Lower leg skin (tissue), 4 donors: ENCODE data around the gene B3GNT5. TPM values are rescaled to one million over a fixed set of nuclear protein-coding genes. Genes with fewer than 3 reads are reported as not detected.

Experiments
- DNase-seq, 2 donors: peaks; one replicate each; pipeline ENCODE4 v3.0.0-alpha.2; 2019; ENCODE audit warnings: low spot score in 2 of 2
- H3K4me3 ChIP-seq: fragments of 200-600 bp; sonication (generic); 2 replicates; pipeline ENCODE4 v1.5.1; 2017; ENCODE audit warnings: mild to moderate bottlenecking, low read depth; ENCODE audit not compliant: poor library complexity, severe bottlenecking
- CTCF ChIP-seq, 3 donors: fragments of 450-650 bp; IDR thresholded peaks; one replicate each; pipeline ENCODE4 v1.5.1; 2016; ENCODE audit warnings: antibody characterized with exemption in 3 of 3, mild to moderate bottlenecking in 3 of 3, moderate library complexity in 2 of 3
- POLR2A ChIP-seq, 2 donors: fragments of 450-650 bp; IDR thresholded peaks; one replicate each; pipeline ENCODE4 v1.6.1; 2016 to 2017; ENCODE audit warnings: antibody characterized with exemption in 2 of 2, mild to moderate bottlenecking in 1 of 2, moderate library complexity in 1 of 2
- WGBS, 2 donors: methylation state at CpG; one replicate each; pipeline ENCODE4 v1.1.5; 2018; 5-methylcytosine and 5-hydroxymethylcytosine counted together
- intact Hi-C: fragments of 100-400 bp; cut with DNase I; formaldehyde crosslinking; loops from one replicate; pipeline ENCODE4 v1.15.0; 2023; ENCODE audit warnings: low total_unique reads
- total RNA-seq, 4 donors: library from RNA; depleted of rRNA; stranded (reverse); fragments of >200 nt; gene quantifications; one replicate each; pipeline ENCODE4 v1.1.0, GENCODE V29; 2016

B3GNT5 gene
- total RNA-seq, 4 donors from 2014 or later = 10.2 to 18.0 (median 13.1) TPM

DNA sequence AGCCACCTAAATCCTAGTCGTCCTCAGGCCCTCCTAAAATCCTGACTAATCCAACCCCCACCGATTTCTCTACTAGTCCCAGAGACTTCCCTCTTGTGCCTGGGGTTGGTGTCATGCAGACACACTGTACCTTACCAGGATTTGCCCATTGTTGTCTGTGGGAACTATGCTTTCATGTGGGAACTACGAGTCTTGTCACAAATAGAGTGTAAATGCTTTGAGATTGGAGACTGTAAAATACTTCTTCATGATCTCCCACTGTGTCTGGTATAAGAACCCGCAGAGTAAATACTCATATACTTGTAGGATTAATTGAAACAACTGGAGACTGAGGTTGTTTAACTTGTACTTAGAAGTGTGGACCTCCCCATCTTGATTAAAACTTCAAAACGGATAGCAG lies 11.2 kb downstream of the B3GNT5 start:
- intact Hi-C loops = no loop called here
- TF ChIP-seq CTCF (IDR thresholded peaks at IDR 0.05) (no peak), POLR2A (IDR thresholded peaks at IDR 0.05) (no peak)
- no peak for DNase-seq
- WGBS, 2 donors = 74% methylated on average over 5 of the region's 5 CpGs
- H3K4me3 ChIP-seq = no peak overlapping the region

DNA sequence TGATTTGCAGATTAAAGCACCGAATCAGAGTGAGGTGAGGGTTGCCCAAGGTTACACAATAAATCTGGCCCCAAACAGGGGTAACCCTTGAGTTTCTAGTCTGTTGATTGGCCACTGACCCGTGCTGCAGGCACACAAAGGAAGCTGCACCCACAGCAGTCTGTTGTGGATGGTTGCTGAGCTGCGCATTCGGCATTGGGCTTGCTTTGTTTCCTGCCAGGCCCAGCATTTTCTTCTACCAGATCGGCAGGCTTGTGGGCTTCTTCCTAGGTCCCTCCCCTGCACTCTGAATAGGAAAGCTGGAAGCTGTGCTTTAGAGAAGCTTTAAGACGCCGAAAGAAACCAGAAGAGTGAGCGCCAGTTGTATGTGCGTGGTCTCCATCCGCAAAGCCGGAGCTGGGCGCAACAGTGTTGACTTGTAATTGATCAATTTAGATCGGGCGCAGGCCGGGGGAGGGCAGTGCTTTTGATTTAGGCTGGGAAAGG lies 12.1 kb downstream of the B3GNT5 start:
- no peak overlapping the region for H3K4me3 ChIP-seq
- no peak for DNase-seq
- intact Hi-C loops = no loop called here
- 55 to 57% methylated on average over 15 of the region's 15 CpGs for WGBS, 2 donors
- TF ChIP-seq POLR2A (IDR thresholded peaks at IDR 0.05) (no peak), CTCF (IDR thresholded peaks at IDR 0.05) (no peak)

- peak in 1 of 2 donors; percentile 47 for DNase-seq
- 38 to 48% methylated on average over 5 of the region's 5 CpGs for WGBS, 2 donors
- H3K4me3 ChIP-seq = no peak overlapping the region
- no peak for TF ChIP-seq POLR2A (IDR thresholded peaks at IDR 0.05)
- TF ChIP-seq CTCF (IDR thresholded peaks at IDR 0.05) = no peak
- intact Hi-C loops = no loop called here
These were observed 12.9 kb downstream of the B3GNT5 start for GRCh38 chr3:183265834-183266417.

DNA sequence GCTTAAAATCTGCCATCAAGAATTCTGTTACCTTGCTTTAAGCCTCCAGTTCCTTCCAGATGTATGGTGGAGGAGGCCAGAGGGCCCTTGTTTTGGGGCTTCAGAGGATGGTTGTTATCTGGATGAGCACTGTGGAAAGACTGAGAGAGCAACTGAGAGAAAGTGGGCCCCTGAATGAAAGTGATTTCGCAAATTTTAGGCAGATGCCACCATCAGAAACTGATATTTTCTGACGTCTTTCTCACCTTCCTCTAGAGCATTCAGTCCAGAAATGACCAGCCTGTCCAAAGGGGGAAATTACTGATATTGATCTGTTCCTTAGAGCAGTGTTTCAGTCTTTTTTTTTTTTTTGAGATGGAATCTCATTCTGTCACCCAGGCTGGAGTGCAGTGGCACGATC lies 13.4 kb downstream of the B3GNT5 start:
- H3K4me3 ChIP-seq = no peak overlapping the region
- whole genome bisulfite sequencing, 2 donors = 78 to 81% methylated on average over 3 of the region's 3 CpGs
- no peak for DNase-seq
- intact Hi-C loops = no loop called here
- TF ChIP-seq CTCF (IDR thresholded peaks at IDR 0.05) (no peak), POLR2A (IDR thresholded peaks at IDR 0.05) (no peak)

DNA sequence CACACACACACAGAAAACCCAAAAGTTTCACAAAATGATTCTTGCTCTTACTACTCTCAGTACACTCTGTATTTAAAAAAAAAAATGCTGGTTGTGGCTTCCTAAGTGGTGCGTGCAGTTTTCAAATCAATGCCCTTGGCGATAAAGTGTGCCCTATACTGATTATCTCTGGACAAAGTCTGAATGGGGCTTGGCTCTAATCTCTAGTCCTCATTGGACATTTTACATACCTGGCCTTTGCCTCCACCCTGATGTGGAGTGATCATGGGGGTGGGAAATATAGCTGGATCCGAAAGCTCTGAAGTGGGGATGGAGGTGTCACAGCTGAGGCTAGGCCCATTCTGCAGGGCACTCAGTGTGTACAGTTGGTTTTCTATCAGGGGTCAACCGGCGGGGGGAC lies 14.1 kb downstream of the B3GNT5 start:
- 91 to 93% methylated on average over 5 of the region's 5 CpGs for WGBS, 2 donors
- no peak for DNase-seq
- H3K4me3 ChIP-seq = no peak overlapping the region
- intact Hi-C loops = no loop called here
- no peak for TF ChIP-seq CTCF (IDR thresholded peaks at IDR 0.05)
- no peak for TF ChIP-seq POLR2A (IDR thresholded peaks at IDR 0.05)

DNA sequence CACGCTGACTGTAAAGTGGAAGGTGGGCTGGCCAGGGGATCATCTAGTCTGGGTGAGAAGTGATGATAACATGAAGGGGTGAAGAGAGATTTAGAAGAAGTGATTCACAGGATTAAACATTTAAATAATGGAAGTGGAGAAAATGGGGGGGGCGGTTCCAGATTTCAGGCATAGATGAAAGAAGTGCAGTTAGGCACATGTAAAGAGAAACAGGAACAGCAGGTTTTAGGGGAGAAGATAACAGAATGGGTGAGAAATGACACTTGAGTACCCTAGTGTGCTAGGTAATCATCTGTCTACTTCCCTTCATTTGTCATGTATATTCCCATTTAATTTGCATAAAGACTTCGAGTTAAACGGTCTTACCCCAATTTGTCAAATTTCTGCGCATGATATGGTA lies 15.3 kb downstream of the B3GNT5 start:
- 70% methylated on average over 5 of the region's 5 CpGs for WGBS, 2 donors
- intact Hi-C loops = no loop called here
- TF ChIP-seq CTCF (IDR thresholded peaks at IDR 0.05) (no peak), POLR2A (IDR thresholded peaks at IDR 0.05) (no peak)
- DNase-seq = no peak
- H3K4me3 ChIP-seq = no peak overlapping the region
